Stimulated activated CD4-positive, alpha-beta T cell treated with anti-CD3 and anti-CD28 coated beads, Interleukin-1b, Interleukin-23, amount 100 ng/mL, for 48 hours (primary cell): Measurements from ENCODE around the gene KRTAP26-1.

Source experiments
- DNase-seq: peaks from one replicate; pipeline ENCODE4 v3.0.0-alpha.2; 2020

The KRTAP26-1 gene

DNA sequence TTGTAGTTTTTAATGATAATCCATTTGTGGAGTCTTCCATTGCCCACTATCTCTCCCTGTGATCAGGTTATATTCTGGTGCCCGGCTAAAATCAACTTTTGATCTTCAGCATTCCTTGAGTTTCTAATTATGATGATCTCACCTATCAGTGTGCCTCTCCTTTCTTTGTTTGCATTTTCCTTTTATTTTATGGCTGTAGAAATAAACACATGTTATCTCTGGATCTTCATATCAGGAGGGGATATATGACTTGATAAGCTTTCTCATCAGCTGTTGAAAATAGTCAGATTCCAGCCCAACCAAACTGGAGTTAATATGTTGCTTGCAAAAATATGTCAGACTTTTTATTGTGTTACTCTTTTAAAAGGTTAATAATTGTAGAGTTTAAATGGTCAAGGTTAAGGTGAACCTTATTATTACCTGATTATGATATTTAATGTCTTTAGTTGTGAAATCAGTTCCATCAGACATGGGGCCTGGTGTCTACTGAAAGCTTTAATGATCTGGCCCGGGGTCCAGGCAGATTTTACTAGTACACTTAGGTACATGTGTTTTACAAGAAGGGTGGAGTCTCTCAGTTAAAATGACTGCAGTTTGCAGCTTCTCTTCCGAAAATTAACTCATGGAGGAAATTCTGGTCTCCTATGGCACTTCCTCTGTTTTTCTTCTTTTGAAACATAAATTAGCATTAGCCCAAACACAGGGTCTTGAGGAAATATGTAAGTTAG is 50.1 kb downstream of the KRTAP26-1 start:
- DNase-seq: no peak
